H1 (cell line): ENCODE measurements around the gene ADGRG2. TPM values are rescaled to one million over a fixed set of nuclear protein-coding genes. Genes with fewer than 3 reads are reported as not detected.

ENCODE experiments used
- CTCF ChIA-PET: fragments of 300-600 bp; sonication (Branson Sonifier 250); formaldehyde crosslinking; loops from one replicate; lab custom pipeline; 2021; ENCODE audit not compliant: partially characterized antibody; lab: Charles Lee
- POLR2A ChIA-PET: fragments of 300-600 bp; sonication (Branson Sonifier 250); formaldehyde crosslinking; loops from one replicate; lab custom pipeline; 2021; ENCODE audit warnings: inconsistent platforms; ENCODE audit not compliant: partially characterized antibody; lab: Charles Lee
- DNase-seq, 2 experiments: peaks; one replicate each; pipeline versions ENCODE4 v3.0.0 to v3.0.0-alpha.2; 2010 to 2022; ENCODE audit warnings: low spot score in 2 of 2, low read depth in 1 of 2, mixed read lengths in 1 of 2
- FAIRE-seq: peaks from 2 replicates; lab custom pipeline; 2011; peaks lifted over from hg19 to GRCh38; lab: Jason Lieb, UNC
- H2AFZ ChIP-seq: 2 replicates; pipeline ENCODE4 v1.8.1; 2012; ENCODE audit warnings: low read length, inconsistent platforms
- H2AK5ac ChIP-seq: 2 replicates; pipeline ENCODE4 v1.6.1; 2013; ENCODE audit warnings: low read depth, low read length
- H2BK120ac ChIP-seq: replicated peaks from 2 replicates; pipeline ENCODE3; 2013; ENCODE audit warnings: low read depth, low read length, inconsistent platforms
- H2BK12ac ChIP-seq: 2 replicates; pipeline ENCODE4 v1.6.1; 2013; ENCODE audit warnings: low read depth, low read length
- H2BK15ac ChIP-seq: 2 replicates; pipeline ENCODE4 v1.6.1; 2013; ENCODE audit warnings: low read length
- H2BK20ac ChIP-seq: 2 replicates; pipeline ENCODE4 v1.6.1; 2013; ENCODE audit warnings: low read length
- H2BK5ac ChIP-seq: 2 replicates; pipeline ENCODE4 v1.6.1; 2013; ENCODE audit warnings: low read depth, low read length
- H3K14ac ChIP-seq: 2 replicates; pipeline ENCODE4 v1.6.1; 2013; ENCODE audit warnings: inconsistent platforms; ENCODE audit not compliant: insufficient read length
- H3K18ac ChIP-seq: 2 replicates; pipeline ENCODE4 v1.6.1; 2013; ENCODE audit warnings: low read length; ENCODE audit errors: extremely low read depth
- H3K23ac ChIP-seq: 2 replicates; pipeline ENCODE4 v1.6.1; 2013; ENCODE audit warnings: inconsistent platforms; ENCODE audit not compliant: insufficient read length
- H3K23me2 ChIP-seq: 2 replicates; pipeline ENCODE4 v1.6.1; 2013; ENCODE audit warnings: low read depth, low read length
- H3K27ac ChIP-seq: 2 replicates; pipeline ENCODE4 v1.6.1; 2011; ENCODE audit warnings: low read depth, low read length, inconsistent platforms
- H3K27me3 ChIP-seq, 4 experiments: replicated peaks in 1 of 4; 1 replicate in 1 of 4; 2 replicates in 3 of 4; pipeline versions ENCODE4 v1.6.1 to v1.8.1; 2011 to 2013; ENCODE audit warnings: low read length in 3 of 4, mild to moderate bottlenecking in 3 of 4, inconsistent platforms in 2 of 4, mixed read lengths in 2 of 4, moderate library complexity in 1 of 4; ENCODE audit not compliant: control insufficient read depth in 3 of 4, insufficient read depth in 3 of 4; ENCODE audit errors: extremely low read depth in 1 of 4
- H3K36me3 ChIP-seq, 4 experiments: 2 replicates each; pipeline versions ENCODE4 v1.6.1 to v1.8.1; 2011 to 2013; ENCODE audit warnings: mild to moderate bottlenecking in 4 of 4, low read length in 3 of 4, moderate library complexity in 2 of 4, control low read depth in 1 of 4, inconsistent platforms in 1 of 4; ENCODE audit not compliant: insufficient read depth in 4 of 4, control insufficient read depth in 2 of 4
- H3K4ac ChIP-seq: replicated peaks from 2 replicates; pipeline ENCODE3; 2013; ENCODE audit warnings: low read length, low read depth, mixed read lengths, inconsistent platforms; ENCODE audit not compliant: insufficient read length
- H3K4me1 ChIP-seq, 4 experiments: replicated peaks in 1 of 4; 1 replicate in 1 of 4; 2 replicates in 3 of 4; pipeline versions ENCODE4 v1.6.1 to v1.8.1; 2011 to 2013; ENCODE audit warnings: low read length in 3 of 4, inconsistent platforms in 2 of 4, mixed read lengths in 1 of 4; ENCODE audit not compliant: insufficient read depth in 4 of 4, control insufficient read depth in 3 of 4
- H3K4me2 ChIP-seq, 2 experiments: 2 replicates each; pipeline versions ENCODE4 v1.6.1 to v1.8.1; 2011 to 2013; ENCODE audit warnings: low read depth in 2 of 2, low read length in 2 of 2, control low read depth in 1 of 2, inconsistent platforms in 1 of 2, mild to moderate bottlenecking in 1 of 2; ENCODE audit not compliant: insufficient read depth in 1 of 2
- H3K4me3 ChIP-seq, 4 experiments: fragments of 200-600, 300-600 bp in 1 of 4; sonication (generic), shearing (Covaris generic), sonication (Bioruptor Twin) in 1 of 4; 2 replicates each; pipeline versions ENCODE4 v1.5.1 to v1.8.1; 2011 to 2016; ENCODE audit warnings: low read length in 4 of 4, low read depth in 3 of 4, control low read depth in 2 of 4, inconsistent platforms in 2 of 4, mild to moderate bottlenecking in 2 of 4, mixed read lengths in 1 of 4, moderate library complexity in 1 of 4; ENCODE audit not compliant: insufficient read depth in 2 of 4; ENCODE audit errors: extremely low read depth in 1 of 4
- H3K56ac ChIP-seq: replicated peaks from 2 replicates; pipeline ENCODE3; 2013; ENCODE audit warnings: low read depth, mild to moderate bottlenecking, mixed read lengths, low read length, inconsistent platforms; ENCODE audit not compliant: insufficient read length
- H3K79me1 ChIP-seq: 2 replicates; pipeline ENCODE4 v1.6.1; 2013; ENCODE audit warnings: low read depth, low read length, control low read depth
- H3K79me2 ChIP-seq, 2 experiments: 2 replicates each; pipeline versions ENCODE4 v1.6.1 to v1.8.1; 2012 to 2013; ENCODE audit warnings: low read length in 2 of 2, mild to moderate bottlenecking in 2 of 2, inconsistent platforms in 1 of 2; ENCODE audit not compliant: insufficient read depth in 2 of 2, control insufficient read depth in 1 of 2
- H3K9ac ChIP-seq, 4 experiments: replicated peaks in 1 of 4; 1 replicate in 1 of 4; 2 replicates in 3 of 4; pipeline versions ENCODE4 v1.6.1 to v1.8.1; 2011 to 2013; ENCODE audit warnings: low read depth in 3 of 4, low read length in 3 of 4, control low read depth in 2 of 4, mild to moderate bottlenecking in 2 of 4, moderate library complexity in 2 of 4, inconsistent platforms in 1 of 4; ENCODE audit errors: extremely low read depth in 1 of 4
- H3K9me3 ChIP-seq, 2 experiments: 2 replicates each; pipeline versions ENCODE4 v1.6.1 to v1.8.1; 2012 to 2013; ENCODE audit warnings: mild to moderate bottlenecking in 2 of 2, moderate library complexity in 2 of 2, control low read depth in 1 of 2, inconsistent platforms in 1 of 2, low read depth in 1 of 2, low read length in 1 of 2, mixed read lengths in 1 of 2; ENCODE audit not compliant: insufficient read depth in 2 of 2
- H4K20me1 ChIP-seq, 2 experiments: replicated peaks in 1 of 2; 2 replicates each; pipeline versions ENCODE3 to v1.8.1; 2011 to 2013; ENCODE audit warnings: inconsistent platforms in 2 of 2, low read length in 2 of 2, mild to moderate bottlenecking in 1 of 2; ENCODE audit not compliant: insufficient read depth in 2 of 2, control insufficient read depth in 1 of 2
- H4K5ac ChIP-seq: 2 replicates; pipeline ENCODE4 v1.6.1; 2013; ENCODE audit warnings: low read length, low read depth, mixed read lengths, inconsistent platforms; ENCODE audit not compliant: insufficient read length
- H4K8ac ChIP-seq: 2 replicates; pipeline ENCODE4 v1.8.0; 2013; ENCODE audit warnings: mild to moderate bottlenecking, moderate library complexity, low read length, inconsistent platforms; ENCODE audit not compliant: insufficient read depth; ENCODE audit errors: extremely low read depth
- H4K91ac ChIP-seq: replicated peaks from 2 replicates; pipeline ENCODE3; 2013; ENCODE audit warnings: low read length, mixed read lengths, inconsistent platforms; ENCODE audit not compliant: insufficient read length
- CBX8 ChIP-seq: fragments of 300-800, 300-1000 bp; sonication (generic); IDR thresholded peaks from 2 replicates; pipeline ENCODE4 v1.7.1; 2016; ENCODE audit warnings: low read depth, low read length, borderline replicate concordance
- CEBPB ChIP-seq: IDR thresholded peaks from 2 replicates; pipeline ENCODE4 v1.6.1; 2012; ENCODE audit warnings: low read depth, low read length
- CREB1 ChIP-seq: IDR thresholded peaks from 2 replicates; pipeline ENCODE4 v1.6.1; 2012; ENCODE audit warnings: inconsistent platforms
- EP300 ChIP-seq, 2 experiments: IDR thresholded peaks; 1 replicate in 1 of 2; 2 replicates in 1 of 2; pipeline ENCODE4 v1.6.1; 2011 to 2012; ENCODE audit warnings: low read depth in 2 of 2, low read length in 2 of 2, mild to moderate bottlenecking in 2 of 2, borderline replicate concordance in 1 of 2, inconsistent platforms in 1 of 2, moderate library complexity in 1 of 2
- EZH2 ChIP-seq: fragments of 200-600 bp; sonication (generic); IDR thresholded peaks from 2 replicates; pipeline ENCODE4 v1.7.1; 2012; ENCODE audit warnings: low read depth, mild to moderate bottlenecking, moderate library complexity, low read length, inconsistent platforms; ENCODE audit not compliant: severe bottlenecking
- HDAC6 ChIP-seq: IDR thresholded peaks from one replicate; pipeline ENCODE4 v1.7.1; 2012; ENCODE audit warnings: low read depth, mild to moderate bottlenecking, inconsistent platforms, low read length, moderate library complexity
- RAD21 ChIP-seq, 2 experiments: IDR thresholded peaks in 1 of 2; conservative IDR thresholded peaks in 1 of 2; 2 replicates each; pipeline ENCODE4 v1.6.1; 2011; ENCODE audit warnings: low read depth in 2 of 2, low read length in 2 of 2, improper control_type of control experiment in 1 of 2, inconsistent platforms in 1 of 2, mild to moderate bottlenecking in 1 of 2, moderate library complexity in 1 of 2
- SAP30 ChIP-seq: fragments of 300-600 bp; sonication (generic); IDR thresholded peaks from 2 replicates; pipeline ENCODE4 v1.7.1; 2012; ENCODE audit warnings: low read length, moderate library complexity, mild to moderate bottlenecking, inconsistent platforms; ENCODE audit not compliant: insufficient read depth, insufficient replicate concordance
- SRF ChIP-seq: IDR thresholded peaks from 2 replicates; pipeline ENCODE4 v1.6.1; 2011; ENCODE audit warnings: mild to moderate bottlenecking, low read depth, low read length, moderate library complexity
- SUZ12 ChIP-seq: fragments of 200-600 bp; sonication (generic); IDR thresholded peaks from 2 replicates; pipeline ENCODE4 v1.6.1; 2012; ENCODE audit warnings: mild to moderate bottlenecking, inconsistent platforms, low read length, moderate library complexity, mixed read lengths
- TBP ChIP-seq: IDR thresholded peaks from 2 replicates; pipeline ENCODE4 v1.6.1; 2011; ENCODE audit warnings: low read depth, low read length, improper control_type of control experiment
- TCF12 ChIP-seq: IDR thresholded peaks from 2 replicates; pipeline ENCODE4 v1.6.1; 2011; ENCODE audit warnings: low read depth, mild to moderate bottlenecking, low read length
- WGBS, 2 experiments: shearing (Covaris generic) in 1 of 2; methylation state at CpG; one replicate each; pipeline versions ENCODE4 v1.1.6 to v1.1.7; 2013 to 2015; ENCODE audit warnings: low lambda C conversion rate in 2 of 2, mixed read lengths in 2 of 2, inconsistent platforms in 1 of 2, low coverage in 1 of 2, missing lambda C conversion rate in 1 of 2; ENCODE audit not compliant: insufficient replicate concordance in 2 of 2, insufficient coverage in 1 of 2, insufficient read length in 1 of 2; ENCODE audit errors: extremely low coverage in 1 of 2, missing lambda C conversion rate in 1 of 2; 5-methylcytosine and 5-hydroxymethylcytosine counted together
- polyA plus RNA-seq, 7 experiments: library from polyadenylated mRNA; depleted of rRNA in 3 of 7; stranded (reverse) in 5 of 7; unstranded in 2 of 7; fragments of >200 nt in 5 of 7; fragments of 200-250 nt in 2 of 7; gene quantifications; 1 replicate in 5 of 7; 2 replicates in 1 of 7; 4 replicates in 1 of 7; pipeline versions ENCODE4 v1.2.1 to v1.2.3, GENCODE V29; 2011 to 2013; ENCODE audit warnings: missing spikeins in 2 of 7, mixed read lengths in 2 of 7
- total RNA-seq: library from RNA; stranded (reverse); fragmentation: NEBNext Ultra II Directional; extraction: Animal tissue kit (Norgen Biotek cat#: 25700); gene quantifications from 2 replicates; pipeline ENCODE4 v1.2.1, GENCODE V29; 2021
- TF ChIP-seq, protein P1 (sequence below): IDR thresholded peaks from 2 replicates; pipeline ENCODE4 v1.6.1; 2011; ENCODE audit warnings: low read depth, mild to moderate bottlenecking, low read length; ENCODE audit not compliant: insufficient read depth
- TF ChIP-seq, protein P2 (sequence below): IDR thresholded peaks from 2 replicates; pipeline ENCODE4 v1.6.1; 2012; ENCODE audit warnings: inconsistent platforms

The ADGRG2 gene
- total and polyA plus RNA-seq, 2 of the 8 experiments (the other 6 are each of a cell fraction or from before 2014, with no cell fraction given): 8.9 to 13.3 TPM

DNA sequence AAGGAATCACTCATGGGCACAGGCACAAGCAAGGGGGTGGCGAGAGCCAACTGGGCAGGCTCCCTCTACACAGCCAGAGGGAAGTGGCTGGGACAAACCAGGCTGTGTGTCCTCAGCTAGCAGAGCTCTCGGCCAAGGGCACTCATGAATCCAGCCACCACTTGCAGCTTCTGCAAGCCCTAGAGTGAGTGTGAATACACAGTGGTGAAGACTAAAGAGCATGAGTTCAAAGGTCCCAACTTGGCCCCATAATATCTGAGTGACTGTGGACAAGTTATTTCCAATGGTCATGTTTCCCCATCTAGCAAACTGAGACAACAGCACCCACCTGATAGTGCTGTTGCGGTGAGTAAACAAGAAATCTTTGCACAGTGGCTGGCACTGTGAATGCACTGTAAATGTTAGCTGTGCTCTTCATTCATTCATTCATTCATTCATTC is 51.7 kb downstream of the ADGRG2 start:
- POLR2A ChIA-PET: no interaction called here
- H3K36me3 ChIP-seq: no peaks in the 10 kb centered on the region
- H3K18ac ChIP-seq: no peak overlapping the region
- no peak overlapping the region for H2AK5ac ChIP-seq
- H3K4ac ChIP-seq: no peak overlapping the region
- H3K56ac ChIP-seq: no peak overlapping the region
- DNase-seq (no peak), FAIRE-seq (no peak)
- no peaks in the 10 kb centered on the region for H3K23me2 ChIP-seq
- H3K4me1 ChIP-seq: no peaks in the 10 kb centered on the region
- no peak overlapping the region for H3K4me3 ChIP-seq
- no peak overlapping the region for H2BK20ac ChIP-seq
- no peaks in the 10 kb centered on the region for H3K9me3 ChIP-seq
- H3K79me1 ChIP-seq: no peaks in the 10 kb centered on the region
- no peak overlapping the region for H2BK15ac ChIP-seq
- H4K8ac ChIP-seq: no peak overlapping the region
- no peak overlapping the region for H3K9ac ChIP-seq
- H2BK120ac ChIP-seq: no peak overlapping the region
- H3K79me2 ChIP-seq: no peaks in the 10 kb centered on the region
- no peak overlapping the region for H2BK5ac ChIP-seq
- H3K23ac ChIP-seq: no peak overlapping the region
- CTCF ChIA-PET: no interaction called here
- no peak overlapping the region for H3K14ac ChIP-seq
- no peak overlapping the region for H2BK12ac ChIP-seq
- 90% methylated on average over 2 of the region's 3 CpGs; no CpG with 5 or more reads in 1 of the 2 experiments for WGBS, 2 experiments
- H3K27ac ChIP-seq: no peak overlapping the region
- no peak overlapping the region for H4K91ac ChIP-seq
- H2AFZ ChIP-seq: no peak overlapping the region
- H4K5ac ChIP-seq: no peak overlapping the region
- H4K20me1 ChIP-seq: no peaks in the 10 kb centered on the region
- H3K4me2 ChIP-seq: no peak overlapping the region
- H3K27me3 ChIP-seq: no peaks in the 10 kb centered on the region
- TF ChIP-seq EZH2: no peak
- TF ChIP-seq, protein P1, sequence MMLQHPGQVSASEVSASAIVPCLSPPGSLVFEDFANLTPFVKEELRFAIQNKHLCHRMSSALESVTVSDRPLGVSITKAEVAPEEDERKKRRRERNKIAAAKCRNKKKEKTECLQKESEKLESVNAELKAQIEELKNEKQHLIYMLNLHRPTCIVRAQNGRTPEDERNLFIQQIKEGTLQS: no peak
- no peak for TF ChIP-seq CBX8
- no peak for TF ChIP-seq HDAC6
- TF ChIP-seq SAP30: no peak
- TF ChIP-seq TCF12: no peak
- TF ChIP-seq CEBPB: no peak
- TF ChIP-seq SUZ12: no peak
- no peak for TF ChIP-seq RAD21 (IDR thresholded peaks at IDR 0.05 in 1 of 2, conservative IDR thresholded peaks at IDR 0.05 in 1 of 2; ENCODE audit: low read depth in 2 of 2, low read length in 2 of 2)
- TF ChIP-seq, protein P2, sequence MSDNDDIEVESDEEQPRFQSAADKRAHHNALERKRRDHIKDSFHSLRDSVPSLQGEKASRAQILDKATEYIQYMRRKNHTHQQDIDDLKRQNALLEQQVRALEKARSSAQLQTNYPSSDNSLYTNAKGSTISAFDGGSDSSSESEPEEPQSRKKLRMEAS: no peak
- no peak for TF ChIP-seq SRF
- TF ChIP-seq EP300 (IDR thresholded peaks at IDR 0.05; ENCODE audit: borderline replicate concordance in 1 of 2, low read depth in 2 of 2, low read length in 2 of 2): no peak
- TF ChIP-seq CREB1: no peak
- TF ChIP-seq TBP: no peak
